ENCODE data around the gene TRAM2.

DNA sequence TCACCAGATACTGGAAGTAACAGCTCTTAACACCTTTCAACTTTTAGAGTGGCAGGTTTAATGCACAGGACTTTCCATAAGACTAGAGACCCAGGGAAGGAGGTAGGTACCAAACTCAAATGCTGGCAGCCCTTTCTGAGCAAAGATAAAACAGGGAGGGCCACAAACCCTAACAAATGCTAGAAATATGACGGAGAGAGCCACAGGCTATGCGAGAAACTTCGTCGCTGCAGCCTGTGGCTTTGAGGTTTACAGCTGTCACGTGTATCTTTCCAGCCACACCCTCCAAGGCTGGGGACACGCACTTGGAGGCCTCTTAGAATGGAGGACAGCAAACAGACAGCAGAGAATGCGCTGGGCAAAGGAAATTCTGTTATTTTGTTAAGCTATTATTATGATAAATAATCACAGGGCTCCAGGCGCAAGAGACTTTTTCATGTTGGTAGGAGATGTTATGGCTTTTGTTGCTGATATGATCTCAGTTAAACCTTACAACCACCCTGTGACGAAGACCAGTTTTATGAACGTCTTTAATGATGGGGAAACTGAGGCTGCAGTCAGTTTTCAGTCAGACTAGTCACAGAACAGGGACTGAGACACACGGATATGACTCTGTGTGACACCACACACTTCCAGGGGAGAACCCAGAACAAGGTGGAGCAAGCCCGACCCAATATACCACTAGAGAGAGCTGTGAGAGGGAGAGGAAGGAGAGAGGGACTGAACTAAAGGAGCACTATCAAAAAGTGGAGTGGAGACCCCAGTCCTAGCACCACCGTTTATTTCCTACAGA lies 2.0 kb downstream of the TRAM2 start:
- TF ChIP-seq, protein P1, sequence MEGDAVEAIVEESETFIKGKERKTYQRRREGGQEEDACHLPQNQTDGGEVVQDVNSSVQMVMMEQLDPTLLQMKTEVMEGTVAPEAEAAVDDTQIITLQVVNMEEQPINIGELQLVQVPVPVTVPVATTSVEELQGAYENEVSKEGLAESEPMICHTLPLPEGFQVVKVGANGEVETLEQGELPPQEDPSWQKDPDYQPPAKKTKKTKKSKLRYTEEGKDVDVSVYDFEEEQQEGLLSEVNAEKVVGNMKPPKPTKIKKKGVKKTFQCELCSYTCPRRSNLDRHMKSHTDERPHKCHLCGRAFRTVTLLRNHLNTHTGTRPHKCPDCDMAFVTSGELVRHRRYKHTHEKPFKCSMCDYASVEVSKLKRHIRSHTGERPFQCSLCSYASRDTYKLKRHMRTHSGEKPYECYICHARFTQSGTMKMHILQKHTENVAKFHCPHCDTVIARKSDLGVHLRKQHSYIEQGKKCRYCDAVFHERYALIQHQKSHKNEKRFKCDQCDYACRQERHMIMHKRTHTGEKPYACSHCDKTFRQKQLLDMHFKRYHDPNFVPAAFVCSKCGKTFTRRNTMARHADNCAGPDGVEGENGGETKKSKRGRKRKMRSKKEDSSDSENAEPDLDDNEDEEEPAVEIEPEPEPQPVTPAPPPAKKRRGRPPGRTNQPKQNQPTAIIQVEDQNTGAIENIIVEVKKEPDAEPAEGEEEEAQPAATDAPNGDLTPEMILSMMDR (IDR thresholded peaks at IDR 0.05), result no peak
- TF ChIP-seq POLR2A (IDR thresholded peaks at IDR 0.05), result no peak

Data from adrenal gland (tissue), 5 donors.